Measurements from ENCODE around the gene RTN1.
"Not testable (repeated sequence)": the region's sequence is repeated elsewhere in the genome, so short reads cannot be mapped to it uniquely, and the experiment has no call there.

RTN1 gene

DNA sequence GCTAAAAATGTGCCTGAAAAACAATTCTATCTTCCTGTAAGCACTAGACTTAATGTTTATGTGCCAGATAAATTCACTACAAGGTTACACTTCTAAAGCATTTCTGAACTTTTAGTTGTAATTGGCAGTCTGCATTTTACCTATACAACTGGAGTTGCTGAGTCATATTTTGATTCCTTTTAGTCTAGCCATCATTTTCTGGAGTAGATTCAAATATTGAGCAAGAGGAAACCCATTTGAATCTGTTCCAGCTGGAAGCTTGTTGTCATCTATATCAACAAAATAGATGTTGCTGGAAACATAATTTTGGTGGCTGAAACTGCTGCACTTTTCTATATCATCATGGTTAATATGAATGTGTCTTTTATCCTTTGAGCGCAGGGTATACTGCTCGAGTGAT, 171.8 kb downstream of the RTN1 start:
- DNase-seq: no peak

DNA sequence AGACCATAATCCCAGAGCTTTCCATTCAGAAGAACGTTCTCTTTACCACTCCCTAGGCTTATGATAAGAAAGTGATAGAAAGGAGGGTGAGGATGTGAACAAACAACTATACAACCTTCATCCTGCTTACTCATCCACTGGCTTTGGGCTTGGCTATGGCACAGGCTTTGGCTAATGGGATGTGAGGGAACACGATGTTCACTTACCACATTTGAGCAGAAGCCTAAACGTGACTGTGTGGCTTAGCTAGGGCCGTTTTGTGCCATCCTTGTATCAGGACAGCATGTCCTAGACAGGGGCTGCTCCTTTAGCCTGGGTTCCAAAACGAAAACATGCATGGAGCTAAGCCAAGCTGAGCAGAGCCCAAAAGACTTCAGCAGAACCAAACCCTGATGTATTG, 175.4 kb downstream of the RTN1 start:
- DNase-seq: no peak

DNA sequence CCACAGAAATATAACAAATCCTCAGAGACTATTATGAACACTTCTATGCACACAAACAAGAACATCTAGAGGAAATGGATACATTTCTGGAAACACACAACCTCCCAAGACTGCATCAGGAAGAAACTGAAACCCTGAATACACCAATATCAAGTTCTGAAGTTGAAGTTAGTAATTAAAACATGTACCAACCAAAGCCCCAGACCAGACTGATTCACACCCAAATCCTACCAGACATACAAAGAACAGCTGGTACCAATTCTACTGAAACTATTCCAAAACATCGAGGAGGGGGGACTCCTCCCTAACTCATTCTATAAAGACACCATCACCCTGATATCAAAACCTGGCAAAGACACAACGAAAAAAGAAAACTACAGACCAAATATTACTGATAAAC, 179.3 kb downstream of the RTN1 start:
- no peak for DNase-seq

DNA sequence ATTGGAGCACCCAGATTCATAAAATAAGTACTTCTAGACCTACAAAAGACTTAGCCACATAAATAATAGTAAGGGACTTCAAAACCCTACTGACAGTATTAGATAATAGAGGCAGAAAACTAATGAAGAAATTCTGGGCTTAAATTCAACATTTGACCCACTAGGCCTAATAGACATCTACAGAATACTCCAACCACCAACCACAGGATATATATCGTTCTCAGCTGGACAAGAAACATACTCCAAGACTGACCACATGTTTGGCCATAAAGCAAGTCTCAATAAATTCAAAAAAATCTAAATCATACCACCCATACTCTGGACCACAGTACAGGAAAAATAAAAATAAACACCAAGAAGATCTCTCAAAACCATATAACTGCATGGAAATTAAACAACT, 180.2 kb downstream of the RTN1 start:
- no peak for DNase-seq

DNA sequence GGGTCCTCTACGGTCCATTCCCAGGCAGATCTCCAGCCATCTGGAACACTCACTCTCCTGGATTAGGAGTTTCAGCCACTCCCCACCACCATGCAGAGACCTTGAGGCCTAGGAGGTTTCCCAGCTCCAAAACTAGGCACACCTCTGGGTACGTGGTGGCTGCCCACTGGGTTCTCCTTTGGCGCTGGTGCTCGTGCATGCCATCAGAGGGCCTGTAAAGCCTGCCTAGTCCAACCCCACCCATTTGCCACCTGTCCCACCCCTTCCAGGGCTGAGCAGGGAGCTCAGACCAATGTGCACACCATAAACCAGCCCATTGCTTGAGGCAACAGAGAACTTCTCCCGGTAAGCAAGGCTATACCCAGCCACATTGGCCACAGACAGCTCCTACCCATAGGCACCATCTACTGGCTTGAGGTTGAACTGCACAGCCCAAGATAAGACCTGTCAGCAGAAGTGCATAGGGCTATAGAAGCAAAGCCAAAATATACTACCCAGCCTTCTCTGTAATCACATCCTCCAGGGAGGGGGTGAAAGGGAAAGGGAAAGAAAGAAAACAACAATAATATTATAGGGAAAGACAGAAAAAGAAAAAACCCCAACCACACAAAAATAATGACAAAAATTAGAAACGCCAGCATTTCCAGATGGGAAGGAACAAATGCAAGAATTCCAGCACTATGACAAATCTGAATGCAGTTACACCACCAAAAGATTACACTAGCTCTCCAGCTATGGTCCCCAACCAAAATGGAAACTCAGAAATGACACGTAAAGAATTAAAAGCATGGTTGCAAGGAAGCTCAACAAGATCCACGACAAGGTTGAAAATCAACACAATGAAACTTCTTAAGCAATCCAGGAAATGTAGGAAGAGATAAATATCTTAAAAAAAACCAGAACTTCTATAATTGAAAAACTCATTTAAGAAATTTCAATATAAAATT, 182.1 kb downstream of the RTN1 start:
- DNase-seq: no peak

DNA sequence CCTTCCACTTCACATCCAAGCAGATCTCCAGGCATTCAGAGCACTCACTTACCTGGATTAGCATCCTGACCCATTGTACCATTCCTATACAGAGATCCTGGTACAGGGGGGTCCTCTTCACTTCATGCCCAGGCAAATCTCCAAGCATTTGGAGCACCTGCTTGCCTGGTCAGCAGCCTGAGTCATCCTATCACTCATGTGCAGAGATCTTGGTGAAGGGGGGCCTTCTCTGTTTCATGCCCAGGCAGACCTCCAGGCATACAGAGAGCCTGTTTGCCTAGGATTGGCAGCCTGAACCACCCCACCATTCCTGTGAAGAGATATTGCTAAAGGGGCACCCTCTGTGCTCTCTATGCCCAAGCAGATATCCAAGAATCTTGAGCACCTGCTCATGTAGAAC, 182.9 kb downstream of the RTN1 start:
- no peak for DNase-seq

DNA sequence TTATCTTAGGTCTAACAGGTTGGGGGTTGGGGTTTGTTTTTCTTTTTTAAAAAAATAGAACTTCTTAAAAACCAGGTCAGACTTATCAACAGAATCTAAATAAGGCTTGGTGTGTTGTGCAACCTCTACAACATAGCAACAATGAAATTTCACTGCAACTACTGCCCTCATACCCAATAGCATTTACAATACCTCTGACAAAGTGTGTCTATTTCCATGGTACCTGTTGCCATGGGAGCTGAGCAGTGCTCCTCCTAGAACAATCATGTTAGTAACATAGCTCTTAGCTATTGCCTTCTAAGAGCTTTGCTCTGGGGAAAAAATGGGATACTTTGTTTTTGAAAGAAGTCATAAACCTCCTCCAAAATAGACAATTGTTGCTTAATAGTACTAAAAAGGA, 190.7 kb downstream of the RTN1 start:
- no peak for DNase-seq

DNA sequence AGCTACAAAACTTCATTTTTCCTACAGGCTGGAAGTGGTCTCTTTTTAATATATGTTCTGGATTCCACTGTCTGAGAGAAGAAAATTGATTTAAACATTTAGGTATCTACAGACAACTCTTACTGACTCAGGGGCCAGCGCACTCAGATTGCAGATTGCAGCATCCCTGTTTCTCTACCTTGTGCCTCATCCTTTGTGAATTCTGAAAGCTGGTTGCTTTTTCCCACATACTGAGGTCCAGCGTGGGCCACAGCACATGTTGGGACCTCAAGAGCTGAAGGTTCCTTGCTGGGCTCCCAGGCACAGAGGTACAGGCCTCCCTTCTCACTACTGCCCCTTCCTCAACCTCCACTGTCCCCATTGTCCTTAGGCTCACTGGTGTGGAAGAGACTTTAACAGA, 192.2 kb downstream of the RTN1 start:
- DNase-seq: no peak

DNA sequence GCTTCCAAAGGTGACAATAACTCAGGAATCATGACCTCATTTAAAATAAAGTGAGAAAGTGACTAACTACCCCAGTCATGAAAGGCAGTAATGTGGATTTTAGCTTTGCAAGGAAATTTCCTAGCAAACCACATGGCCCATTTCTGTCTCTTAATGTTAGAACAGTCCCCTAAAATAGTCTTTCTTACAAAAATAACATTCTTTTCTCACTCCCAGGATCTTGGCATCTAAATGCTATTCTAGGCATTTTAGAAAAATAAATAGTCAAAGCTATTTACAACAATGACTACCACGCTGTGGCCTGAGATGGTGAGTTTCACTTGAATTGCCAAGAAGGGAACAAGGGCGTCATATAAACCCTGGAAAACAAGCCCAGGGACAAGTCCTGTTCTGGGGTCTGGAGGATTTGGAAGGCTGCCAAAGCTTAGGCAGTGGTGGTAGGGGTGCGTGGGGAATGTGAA, 192.8 kb downstream of the RTN1 start:
- DNase-seq: no peak

DNA sequence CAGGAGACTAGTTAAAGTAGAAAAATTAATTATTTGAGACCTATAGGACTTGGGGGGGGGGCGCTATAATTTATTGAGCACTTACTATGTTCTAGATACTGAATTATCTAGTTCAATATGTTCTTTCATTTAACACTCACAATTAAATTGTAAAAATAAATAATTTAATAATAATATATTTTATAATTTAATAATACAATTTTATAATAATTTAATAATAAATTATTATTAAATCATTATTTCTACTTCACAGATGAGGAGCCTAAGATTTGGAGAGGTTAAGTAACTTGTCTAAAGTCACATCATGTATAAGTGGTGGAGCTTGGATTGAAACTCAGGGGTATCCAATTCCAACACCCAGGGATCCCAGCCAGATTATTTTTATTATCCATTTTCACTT, 195.2 kb downstream of the RTN1 start:
- no peak for DNase-seq

DNA sequence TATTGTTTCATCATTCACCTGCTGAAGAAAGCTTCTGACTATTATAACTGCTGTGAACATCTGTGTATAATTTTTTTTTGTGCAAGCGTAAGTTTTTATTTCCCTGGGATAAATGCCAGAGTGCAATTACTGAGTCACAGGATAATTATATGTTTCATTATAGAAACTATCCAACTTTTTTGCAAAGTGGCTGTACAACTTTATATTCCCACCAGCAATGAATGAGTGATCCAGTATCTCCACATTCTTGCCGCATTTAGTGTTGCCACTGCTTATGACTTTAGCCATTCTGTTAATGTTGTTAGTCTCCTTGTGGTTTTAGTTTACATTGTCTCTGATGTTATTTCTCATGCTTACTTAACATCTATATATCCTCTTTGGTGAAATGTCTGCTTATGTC, 205.8 kb downstream of the RTN1 start:
- no peak for DNase-seq

DNA sequence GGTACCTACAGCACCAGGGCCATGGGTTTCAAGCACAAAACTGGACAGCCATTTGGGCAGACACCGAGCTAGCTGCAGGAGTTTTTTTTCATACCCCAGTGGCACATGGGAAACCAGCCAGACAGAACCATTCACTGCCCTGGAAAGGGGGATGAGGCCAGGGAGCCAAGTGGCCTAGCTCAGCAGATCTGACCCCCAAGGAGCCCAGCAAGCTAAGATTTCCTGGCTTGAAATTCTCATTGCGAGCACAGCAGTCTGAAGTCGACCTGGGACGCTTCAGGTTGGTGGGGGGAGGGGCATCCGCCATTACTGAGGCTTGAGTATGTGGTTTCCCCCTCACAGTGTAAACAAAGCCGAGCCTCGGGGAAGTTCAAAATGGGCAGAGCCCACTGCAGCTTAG, 212.8 kb downstream of the RTN1 start:
- DNase-seq: no peak

DNA sequence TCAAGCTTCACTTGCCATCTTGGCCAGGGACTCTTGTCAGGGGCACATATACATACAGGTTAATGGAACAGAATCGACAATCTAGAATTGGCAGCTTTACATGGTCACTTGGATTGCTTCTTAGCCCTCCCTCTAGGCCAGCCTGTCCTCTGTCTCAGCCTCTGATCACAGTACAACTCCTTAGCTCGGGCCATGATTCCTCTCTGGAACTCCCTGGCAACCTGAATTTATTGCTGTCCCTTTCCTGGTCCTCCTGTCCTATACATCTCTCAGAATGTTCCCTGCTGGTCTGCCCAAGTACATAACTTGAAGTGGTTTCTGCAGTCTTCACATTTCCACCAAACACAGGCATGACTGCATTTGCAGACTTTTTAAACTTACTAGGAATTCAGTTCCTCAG, 214.1 kb downstream of the RTN1 start:
- DNase-seq: no peak

DNA sequence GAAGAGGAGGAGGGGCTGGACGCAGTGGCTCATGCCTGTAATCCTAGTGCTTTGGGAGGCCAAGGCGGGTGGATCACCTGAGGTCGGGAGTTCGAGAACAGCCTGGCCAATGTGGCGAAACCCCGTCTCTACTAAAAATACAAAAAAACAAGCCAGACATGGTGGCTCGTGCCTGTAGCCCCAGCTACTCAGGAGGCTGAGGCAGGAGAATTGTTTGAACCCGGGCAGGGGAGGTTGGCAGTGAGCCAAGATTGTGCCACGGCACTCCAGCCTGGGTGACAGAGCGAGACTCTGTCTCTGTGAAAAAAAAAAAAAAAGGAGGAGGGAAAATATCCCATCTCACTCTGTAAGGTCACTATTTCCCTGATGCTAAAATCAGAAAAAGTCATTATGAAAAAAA, 216.4 kb downstream of the RTN1 start:
- not testable (repeated sequence) for DNase-seq

DNA sequence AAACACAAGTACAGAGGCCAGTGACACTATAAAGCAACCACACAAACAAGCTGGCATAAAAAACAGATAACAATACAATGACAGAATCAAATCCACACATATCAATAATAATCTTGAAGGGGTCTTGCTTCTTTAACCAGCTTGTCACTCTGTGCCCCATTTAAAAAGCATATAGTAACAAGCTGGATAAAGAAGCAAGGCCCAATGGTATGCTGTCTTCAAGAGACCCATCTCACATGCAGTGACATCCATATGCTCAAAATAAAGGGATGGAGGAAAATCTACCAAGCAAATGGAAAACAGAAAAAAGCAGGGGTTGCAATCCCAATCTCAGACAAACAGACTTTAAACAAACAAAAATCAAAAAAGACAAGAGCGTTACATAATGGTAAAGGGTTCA, 223.7 kb downstream of the RTN1 start:
- DNase-seq: not testable (repeated sequence)

DNA sequence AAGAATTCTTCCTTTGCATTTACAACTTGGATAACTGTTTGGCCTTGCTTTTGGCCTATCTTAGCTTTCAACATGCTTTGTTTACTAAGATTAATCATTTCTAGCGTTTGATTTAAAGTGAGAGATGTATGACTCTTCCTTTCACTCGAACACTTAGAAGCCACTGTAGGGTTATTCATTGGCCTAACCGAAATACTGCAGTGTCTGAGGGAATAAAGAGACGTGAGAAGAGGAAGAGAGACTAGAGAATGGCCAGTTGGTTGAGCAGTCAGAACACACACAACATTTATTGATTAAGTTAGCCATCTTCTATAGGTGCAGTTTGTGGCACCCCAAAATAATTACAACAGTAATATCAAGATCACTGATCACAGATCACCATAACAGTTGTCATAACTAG, 231.7 kb downstream of the RTN1 start:
- no peak for DNase-seq

DNA sequence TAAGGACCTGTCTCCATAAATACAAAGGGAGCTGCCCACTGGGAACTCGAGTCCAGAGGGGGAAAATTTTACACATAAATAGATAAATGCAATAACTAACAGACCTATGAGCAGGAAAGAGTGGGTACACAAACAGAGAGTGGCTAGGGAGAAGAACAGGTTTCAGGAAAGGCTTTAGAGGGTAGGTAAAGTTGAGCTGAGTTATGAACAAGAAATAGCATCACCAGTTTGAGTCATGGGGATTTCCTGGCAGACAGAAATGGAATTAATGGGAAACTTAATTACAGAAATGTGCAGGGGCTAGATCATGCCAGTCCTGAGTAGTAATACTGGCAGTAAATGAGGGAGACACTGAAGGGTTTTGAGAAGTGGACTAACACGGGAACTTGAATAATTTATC, 236.0 kb downstream of the RTN1 start:
- DNase-seq: no peak

DNA sequence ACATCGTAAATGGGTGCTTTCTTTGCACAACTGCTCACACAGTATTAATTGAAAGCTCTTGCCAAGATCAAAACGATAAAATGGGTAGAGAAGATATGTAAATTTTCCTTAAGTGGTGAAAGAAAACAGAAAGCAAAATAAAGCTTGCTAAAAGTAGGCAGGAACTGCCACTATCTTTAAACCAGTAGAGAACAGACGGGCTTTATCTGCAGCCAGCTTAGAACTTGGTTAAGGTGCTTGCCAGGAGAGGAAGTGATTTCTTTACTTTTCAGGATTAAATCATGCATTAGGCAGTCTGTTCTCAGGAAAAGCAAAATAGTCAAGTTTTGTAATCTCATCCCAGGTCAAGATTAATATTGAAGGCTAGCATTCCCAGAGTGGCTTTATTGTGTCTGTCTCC, 237.1 kb downstream of the RTN1 start:
- no peak for DNase-seq

DNA sequence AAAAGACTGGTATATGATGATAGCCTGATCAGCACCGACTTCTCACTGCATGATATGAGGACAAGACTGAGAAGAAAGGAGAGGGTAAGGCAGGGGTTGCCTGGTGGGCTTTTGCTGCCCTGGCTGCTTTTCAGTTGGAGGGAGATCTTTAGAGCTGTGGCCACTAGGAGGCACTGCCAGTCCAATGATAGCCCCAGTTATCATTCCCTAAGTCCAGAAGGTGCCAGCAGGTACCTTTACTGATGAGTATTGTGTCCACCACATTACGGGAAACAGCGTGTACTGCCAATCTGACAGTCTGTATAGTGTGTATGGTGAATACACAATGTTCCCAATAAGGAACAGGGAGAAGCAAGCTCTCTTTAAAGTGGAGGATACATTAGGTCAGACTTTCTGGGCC, 238.2 kb downstream of the RTN1 start:
- no peak for DNase-seq

DNA sequence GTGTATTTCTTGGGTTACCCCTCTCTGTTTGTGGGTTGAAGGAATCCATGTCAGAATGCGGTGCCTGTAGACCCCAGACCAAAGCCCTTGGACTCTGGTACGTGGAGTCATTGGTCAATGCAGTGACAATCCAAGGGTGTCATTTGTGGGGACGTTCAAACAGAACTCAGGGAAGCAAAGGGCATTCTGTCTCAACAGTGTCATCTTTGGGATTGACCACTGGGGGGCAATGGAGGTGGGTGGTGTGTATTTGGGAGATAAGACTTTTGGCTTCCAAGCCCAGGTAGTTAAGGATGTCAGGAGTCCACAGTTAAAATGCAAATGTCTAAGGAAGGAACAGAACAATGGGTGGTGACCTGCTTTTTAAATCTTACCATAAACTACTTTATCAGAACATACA, 239.3 kb downstream of the RTN1 start:
- no peak for DNase-seq

DNA sequence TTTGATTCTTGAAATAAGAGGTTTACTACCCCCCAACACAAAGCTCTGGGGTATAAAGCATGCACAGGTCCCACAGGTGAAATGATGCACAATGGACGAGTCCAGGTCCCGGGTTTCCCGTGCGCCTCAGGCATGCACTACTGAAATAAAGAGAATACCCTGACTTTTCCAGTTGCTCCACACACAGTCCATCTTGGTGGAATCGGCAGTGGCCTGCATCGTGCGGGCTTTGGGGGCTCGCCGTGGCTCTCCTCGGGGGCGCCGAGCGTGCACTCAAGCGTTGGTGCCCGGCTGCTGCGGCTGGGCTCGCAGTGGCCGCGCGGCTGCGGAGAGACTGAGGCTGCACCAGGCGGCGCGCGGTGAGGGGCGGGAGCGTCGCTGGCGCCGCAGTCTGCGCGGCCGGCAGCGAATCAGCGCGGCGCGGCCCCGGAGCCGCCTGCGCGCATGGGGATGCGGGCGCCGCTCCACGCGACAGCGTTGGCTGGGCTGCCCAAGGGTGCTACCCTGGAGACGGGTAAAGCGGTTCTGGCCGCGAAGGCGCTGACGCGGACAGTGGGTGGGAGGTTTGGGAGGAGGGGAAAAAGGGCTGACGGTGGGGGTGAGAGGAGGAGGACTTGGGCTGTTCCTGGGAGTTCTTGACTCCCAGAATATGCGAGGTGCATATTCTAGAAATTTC, 240.2 kb downstream of the RTN1 start:
- no peak for DNase-seq

DNA sequence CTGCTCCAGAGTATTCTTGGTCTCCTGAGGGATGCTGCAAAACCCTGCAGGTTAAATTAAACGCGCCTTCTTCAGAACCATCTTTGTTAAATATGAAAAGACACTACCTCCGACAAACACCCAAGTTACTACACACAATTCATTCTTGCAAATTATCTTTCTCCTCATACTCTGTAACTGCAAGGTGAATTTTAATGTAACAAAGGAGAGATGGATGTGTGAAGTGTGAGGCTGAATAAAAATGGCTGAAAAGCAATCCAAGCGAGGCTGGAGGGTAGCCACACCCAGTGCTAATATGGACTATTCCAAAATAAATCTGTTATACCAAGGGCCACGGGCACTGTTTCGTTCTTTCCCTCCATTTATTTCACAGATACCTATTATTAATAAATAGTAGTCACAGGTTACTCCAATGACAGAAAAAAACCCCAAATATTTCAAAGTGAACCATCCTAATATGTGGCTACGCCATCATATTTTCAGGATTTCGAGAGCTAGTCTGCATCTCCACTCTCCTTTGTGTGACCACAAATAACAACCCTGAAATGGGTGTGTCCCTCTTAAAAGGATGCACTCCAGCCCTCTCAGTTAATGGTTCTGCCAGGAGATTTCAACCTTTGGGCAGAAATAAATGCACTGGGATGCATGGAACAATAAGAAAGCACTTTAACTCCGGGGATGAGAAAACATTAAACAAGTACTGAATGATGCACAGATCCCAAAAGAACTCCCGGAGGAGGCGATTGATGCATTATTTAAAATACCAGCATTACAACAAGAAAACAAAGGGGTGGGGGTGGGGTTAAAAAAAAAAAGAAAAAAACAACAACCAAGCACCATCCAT, 240.9 kb downstream of the RTN1 start:
- no peak for DNase-seq

DNA sequence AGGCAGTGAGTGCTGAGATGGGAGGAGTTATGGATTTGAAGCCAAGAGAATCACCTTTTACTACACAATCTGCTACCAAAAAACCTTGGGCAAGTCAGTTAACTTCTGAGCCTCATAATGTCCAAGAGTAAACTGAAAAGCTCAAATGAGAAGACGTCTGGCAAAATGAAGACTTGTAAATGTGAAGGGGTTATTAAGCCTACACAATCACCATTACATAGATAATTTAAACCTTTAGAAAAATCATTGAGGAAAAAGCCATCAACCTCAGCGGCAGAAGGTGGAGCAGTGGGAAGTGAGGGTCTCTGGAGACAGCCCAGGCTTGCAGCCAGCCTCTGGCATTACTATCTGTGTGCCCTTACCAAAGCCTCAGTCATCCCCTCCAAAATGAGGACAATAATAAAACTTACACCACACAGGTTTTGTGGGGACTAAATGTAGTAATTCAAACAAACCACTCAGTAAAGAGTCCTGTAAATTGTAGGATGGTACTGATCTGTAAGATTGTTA, 243.5 kb downstream of the RTN1 start:
- DNase-seq: no peak
